Glutamatergic neuron (in vitro differentiated cells): ENCODE measurements around the gene PTGES3L. TPM values are rescaled to one million over a fixed set of nuclear protein-coding genes. Genes with fewer than 3 reads are reported as not detected.
"Not testable (repeated sequence)": the region's sequence is repeated elsewhere in the genome, so short reads cannot be mapped to it uniquely, and the experiment has no call there.

Experiments used
- DNase-seq: peaks from one replicate; pipeline ENCODE4 v3.0.0; 2022
- H3K27ac Mint-ChIP-seq: one replicate; pipeline ENCODE4 v1.8.0; 2020; ENCODE audit warnings: mild to moderate bottlenecking, mixed read lengths, inconsistent platforms; ENCODE audit not compliant: unreplicated experiment
- H3K27me3 Mint-ChIP-seq: one replicate; pipeline ENCODE4 v1.8.0; 2020; ENCODE audit warnings: mild to moderate bottlenecking, moderate library complexity, mixed read lengths, inconsistent platforms; ENCODE audit not compliant: unreplicated experiment
- H3K36me3 Mint-ChIP-seq: one replicate; pipeline ENCODE4 v1.8.0; 2020; ENCODE audit warnings: mild to moderate bottlenecking, mixed read lengths, inconsistent platforms; ENCODE audit not compliant: unreplicated experiment
- H3K4me1 Mint-ChIP-seq: one replicate; pipeline ENCODE4 v1.8.0; 2020; ENCODE audit warnings: mild to moderate bottlenecking, low read depth, mixed read lengths, inconsistent platforms; ENCODE audit not compliant: unreplicated experiment
- H3K4me3 Mint-ChIP-seq: one replicate; pipeline ENCODE4 v1.8.0; 2020; ENCODE audit warnings: mild to moderate bottlenecking, mixed read lengths, inconsistent platforms; ENCODE audit not compliant: unreplicated experiment
- H3K9me3 Mint-ChIP-seq: one replicate; pipeline ENCODE4 v1.8.0; 2020; ENCODE audit warnings: mild to moderate bottlenecking, moderate library complexity, mixed read lengths, inconsistent platforms; ENCODE audit not compliant: unreplicated experiment
- CTCF ChIP-seq: fragments of 200-600 bp; sonication (generic); IDR thresholded peaks from one replicate; pipeline ENCODE4 v1.5.0; 2021; ENCODE audit not compliant: partially characterized antibody, unreplicated experiment
- total RNA-seq: library from RNA; stranded (reverse); fragmentation: NEBNext Ultra II Directional; extraction: Animal tissue kit (Norgen Biotek cat#: 25700); gene quantifications from one replicate; pipeline ENCODE4 v1.2.1, GENCODE V29; 2021; ENCODE audit not compliant: unreplicated experiment

Gene PTGES3L
- total RNA-seq, 1 donor from 2014 or later = 4.1 TPM

DNA sequence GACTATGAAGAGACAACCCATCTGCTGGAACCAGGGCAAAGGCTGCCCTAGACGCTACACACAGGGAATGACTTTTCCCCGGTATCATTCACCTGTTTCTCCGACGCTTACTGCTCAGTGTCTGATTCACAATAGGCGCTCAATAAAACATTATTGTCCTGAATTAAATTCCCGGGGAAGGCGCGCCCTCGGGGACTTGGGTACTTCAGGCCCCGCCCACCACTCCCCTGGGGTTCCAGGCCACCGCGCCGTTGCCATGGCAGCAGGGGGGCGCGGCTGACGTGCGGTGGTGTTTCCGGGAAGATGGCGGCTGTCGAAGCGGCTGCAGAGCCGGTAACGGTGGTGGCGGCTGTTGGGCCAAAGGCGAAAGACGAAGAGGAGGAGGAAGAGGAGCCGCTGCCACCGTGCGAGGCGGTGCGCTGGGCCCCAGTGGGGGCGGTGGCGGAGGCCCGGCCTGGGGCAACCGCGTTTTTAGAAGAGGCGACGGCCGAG, 440 bp upstream of the PTGES3L start, which contains the start of gene RUNDC1:
RUNDC1 (plus strand) TSS at position 292 of the 492 bp plus-strand sequence; CDS start at position 304, 12 bp downstream.
- peak within 1 kb of the TSS; percentile 72 for H3K27ac Mint-ChIP-seq
- no peak for TF ChIP-seq CTCF
- DNase-seq = peak; percentile 96
- H3K4me3 Mint-ChIP-seq = peak within 1 kb of the TSS; percentile 100
- H3K27me3 Mint-ChIP-seq = peaks cover 5% of the 10 kb centered on the region
- H3K4me1 Mint-ChIP-seq = peaks cover 9% of the 10 kb centered on the region
- peaks cover 1% of the 10 kb centered on the region for H3K9me3 Mint-ChIP-seq
- H3K36me3 Mint-ChIP-seq = no peaks in the 10 kb centered on the region

GRCh38 chr17:42975701-42976100, 4.2 kb downstream of the PTGES3L start:
- H3K4me1 Mint-ChIP-seq, DNase-seq, H3K9me3 Mint-ChIP-seq, H3K36me3 Mint-ChIP-seq, H3K27ac Mint-ChIP-seq, H3K27me3 Mint-ChIP-seq, H3K4me3 Mint-ChIP-seq: not testable (repeated sequence)

GRCh38 chr17:42975265-42975664, 4.6 kb downstream of the PTGES3L start:
- H3K27ac Mint-ChIP-seq = no peak overlapping the region
- H3K36me3 Mint-ChIP-seq = no peaks in the 10 kb centered on the region
- no peak for TF ChIP-seq CTCF
- no peak for DNase-seq
- H3K4me1 Mint-ChIP-seq = peaks cover 3% of the 10 kb centered on the region
- peaks cover 1% of the 10 kb centered on the region for H3K9me3 Mint-ChIP-seq
- H3K4me3 Mint-ChIP-seq = no peak overlapping the region
- H3K27me3 Mint-ChIP-seq = peaks cover 5% of the 10 kb centered on the region

DNA sequence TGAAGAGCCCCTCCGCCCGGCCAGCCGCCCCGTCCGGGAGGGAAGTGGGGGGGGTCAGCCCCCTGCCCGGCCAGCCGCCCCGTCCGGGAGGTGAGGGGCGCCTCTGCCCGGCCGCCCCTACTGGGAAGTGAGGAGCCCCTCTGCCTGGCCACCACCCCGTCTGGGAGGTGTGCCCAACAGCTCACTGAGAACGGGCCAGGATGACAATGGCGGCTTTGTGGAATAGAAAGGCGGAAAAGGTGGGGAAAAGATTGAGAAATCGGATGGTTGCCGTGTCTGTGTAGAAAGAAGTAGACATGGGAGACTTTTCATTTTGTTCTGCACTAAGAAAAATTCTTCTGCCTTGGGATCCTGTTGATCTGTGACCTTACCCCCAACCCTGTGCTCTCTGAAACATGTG, 6.6 kb downstream of the PTGES3L start:
- not testable (repeated sequence) for H3K9me3 Mint-ChIP-seq, H3K27me3 Mint-ChIP-seq, H3K36me3 Mint-ChIP-seq, H3K4me3 Mint-ChIP-seq, H3K4me1 Mint-ChIP-seq, H3K27ac Mint-ChIP-seq, DNase-seq

DNA sequence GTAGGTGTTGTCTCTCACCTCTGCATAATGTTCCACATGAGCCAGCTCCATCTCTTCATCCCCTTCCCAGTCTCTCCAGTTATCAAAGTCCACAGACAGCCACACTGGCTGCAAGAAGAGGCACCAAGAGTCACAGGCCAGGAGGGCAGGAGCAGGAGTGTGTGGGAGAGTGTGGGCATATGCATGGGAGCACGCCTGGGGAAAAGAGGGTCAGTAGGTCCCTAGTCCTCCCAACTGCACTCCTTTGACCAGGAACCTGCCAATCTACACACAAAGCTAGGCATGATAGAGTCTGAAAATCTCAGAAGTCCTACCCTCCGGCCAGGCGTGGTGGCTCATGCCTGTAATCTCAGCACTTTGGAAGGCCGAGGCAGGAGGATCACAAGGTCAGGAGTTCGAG, 8.3 kb downstream of the PTGES3L start:
- Mint-ChIP-seq H3K4me3 (no peak overlapping the region), H3K27ac (no peak overlapping the region), H3K9me3 (no peaks in the 10 kb centered on the region), H3K27me3 (peaks cover 2% of the 10 kb centered on the region), H3K36me3 (no peaks in the 10 kb centered on the region), H3K4me1 (no peaks in the 10 kb centered on the region)
- no peak for TF ChIP-seq CTCF
- DNase-seq = no peak

GRCh38 chr17:42969001-42969581, 10.8 kb downstream of the PTGES3L start:
- no peak for DNase-seq
- Mint-ChIP-seq H3K9me3 (peaks cover 4% of the 10 kb centered on the region), H3K27ac (no peak overlapping the region), H3K36me3 (no peaks in the 10 kb centered on the region), H3K4me3 (no peak overlapping the region), H3K4me1 (no peaks in the 10 kb centered on the region), H3K27me3 (no peaks in the 10 kb centered on the region)
- TF ChIP-seq CTCF = no peak
